H1 (cell line): Measurements from ENCODE around the gene UFC1. TPM values are rescaled to one million over a fixed set of nuclear protein-coding genes. Genes with fewer than 3 reads are reported as not detected.

Experiments
- CTCF ChIA-PET: fragments of 300-600 bp; sonication (Branson Sonifier 250); formaldehyde crosslinking; loops from one replicate; lab custom pipeline; 2021; ENCODE audit not compliant: partially characterized antibody; lab: Charles Lee
- POLR2A ChIA-PET: fragments of 300-600 bp; sonication (Branson Sonifier 250); formaldehyde crosslinking; loops from one replicate; lab custom pipeline; 2021; ENCODE audit warnings: inconsistent platforms; ENCODE audit not compliant: partially characterized antibody; lab: Charles Lee
- DNase-seq, 2 experiments: peaks; one replicate each; pipeline versions ENCODE4 v3.0.0 to v3.0.0-alpha.2; 2010 to 2022; ENCODE audit warnings: low spot score in 2 of 2, low read depth in 1 of 2, mixed read lengths in 1 of 2
- FAIRE-seq: peaks from 2 replicates; lab custom pipeline; 2011; peaks lifted over from hg19 to GRCh38; lab: Jason Lieb, UNC
- H2AFZ ChIP-seq: 2 replicates; pipeline ENCODE4 v1.8.1; 2012; ENCODE audit warnings: low read length, inconsistent platforms
- H2AK5ac ChIP-seq: 2 replicates; pipeline ENCODE4 v1.6.1; 2013; ENCODE audit warnings: low read depth, low read length
- H2BK120ac ChIP-seq: replicated peaks from 2 replicates; pipeline ENCODE3; 2013; ENCODE audit warnings: low read depth, low read length, inconsistent platforms
- H2BK12ac ChIP-seq: 2 replicates; pipeline ENCODE4 v1.6.1; 2013; ENCODE audit warnings: low read depth, low read length
- H2BK15ac ChIP-seq: 2 replicates; pipeline ENCODE4 v1.6.1; 2013; ENCODE audit warnings: low read length
- H2BK20ac ChIP-seq: 2 replicates; pipeline ENCODE4 v1.6.1; 2013; ENCODE audit warnings: low read length
- H2BK5ac ChIP-seq: 2 replicates; pipeline ENCODE4 v1.6.1; 2013; ENCODE audit warnings: low read depth, low read length
- H3K14ac ChIP-seq: 2 replicates; pipeline ENCODE4 v1.6.1; 2013; ENCODE audit warnings: inconsistent platforms; ENCODE audit not compliant: insufficient read length
- H3K18ac ChIP-seq: 2 replicates; pipeline ENCODE4 v1.6.1; 2013; ENCODE audit warnings: low read length; ENCODE audit errors: extremely low read depth
- H3K23ac ChIP-seq: 2 replicates; pipeline ENCODE4 v1.6.1; 2013; ENCODE audit warnings: inconsistent platforms; ENCODE audit not compliant: insufficient read length
- H3K23me2 ChIP-seq: 2 replicates; pipeline ENCODE4 v1.6.1; 2013; ENCODE audit warnings: low read depth, low read length
- H3K27ac ChIP-seq: 2 replicates; pipeline ENCODE4 v1.6.1; 2011; ENCODE audit warnings: low read depth, low read length, inconsistent platforms
- H3K27me3 ChIP-seq, 4 experiments: replicated peaks in 1 of 4; 1 replicate in 1 of 4; 2 replicates in 3 of 4; pipeline versions ENCODE4 v1.6.1 to v1.8.1; 2011 to 2013; ENCODE audit warnings: low read length in 3 of 4, mild to moderate bottlenecking in 3 of 4, inconsistent platforms in 2 of 4, mixed read lengths in 2 of 4, moderate library complexity in 1 of 4; ENCODE audit not compliant: control insufficient read depth in 3 of 4, insufficient read depth in 3 of 4; ENCODE audit errors: extremely low read depth in 1 of 4
- H3K36me3 ChIP-seq, 4 experiments: 2 replicates each; pipeline versions ENCODE4 v1.6.1 to v1.8.1; 2011 to 2013; ENCODE audit warnings: mild to moderate bottlenecking in 4 of 4, low read length in 3 of 4, moderate library complexity in 2 of 4, control low read depth in 1 of 4, inconsistent platforms in 1 of 4; ENCODE audit not compliant: insufficient read depth in 4 of 4, control insufficient read depth in 2 of 4
- H3K4ac ChIP-seq: replicated peaks from 2 replicates; pipeline ENCODE3; 2013; ENCODE audit warnings: low read length, low read depth, mixed read lengths, inconsistent platforms; ENCODE audit not compliant: insufficient read length
- H3K4me1 ChIP-seq, 4 experiments: replicated peaks in 1 of 4; 1 replicate in 1 of 4; 2 replicates in 3 of 4; pipeline versions ENCODE4 v1.6.1 to v1.8.1; 2011 to 2013; ENCODE audit warnings: low read length in 3 of 4, inconsistent platforms in 2 of 4, mixed read lengths in 1 of 4; ENCODE audit not compliant: insufficient read depth in 4 of 4, control insufficient read depth in 3 of 4
- H3K4me2 ChIP-seq, 2 experiments: 2 replicates each; pipeline versions ENCODE4 v1.6.1 to v1.8.1; 2011 to 2013; ENCODE audit warnings: low read depth in 2 of 2, low read length in 2 of 2, control low read depth in 1 of 2, inconsistent platforms in 1 of 2, mild to moderate bottlenecking in 1 of 2; ENCODE audit not compliant: insufficient read depth in 1 of 2
- H3K4me3 ChIP-seq, 4 experiments: fragments of 200-600, 300-600 bp in 1 of 4; sonication (generic), shearing (Covaris generic), sonication (Bioruptor Twin) in 1 of 4; 2 replicates each; pipeline versions ENCODE4 v1.5.1 to v1.8.1; 2011 to 2016; ENCODE audit warnings: low read length in 4 of 4, low read depth in 3 of 4, control low read depth in 2 of 4, inconsistent platforms in 2 of 4, mild to moderate bottlenecking in 2 of 4, mixed read lengths in 1 of 4, moderate library complexity in 1 of 4; ENCODE audit not compliant: insufficient read depth in 2 of 4; ENCODE audit errors: extremely low read depth in 1 of 4
- H3K56ac ChIP-seq: replicated peaks from 2 replicates; pipeline ENCODE3; 2013; ENCODE audit warnings: low read depth, mild to moderate bottlenecking, mixed read lengths, low read length, inconsistent platforms; ENCODE audit not compliant: insufficient read length
- H3K79me1 ChIP-seq: 2 replicates; pipeline ENCODE4 v1.6.1; 2013; ENCODE audit warnings: low read depth, low read length, control low read depth
- H3K79me2 ChIP-seq, 2 experiments: 2 replicates each; pipeline versions ENCODE4 v1.6.1 to v1.8.1; 2012 to 2013; ENCODE audit warnings: low read length in 2 of 2, mild to moderate bottlenecking in 2 of 2, inconsistent platforms in 1 of 2; ENCODE audit not compliant: insufficient read depth in 2 of 2, control insufficient read depth in 1 of 2
- H3K9ac ChIP-seq, 4 experiments: replicated peaks in 1 of 4; 1 replicate in 1 of 4; 2 replicates in 3 of 4; pipeline versions ENCODE4 v1.6.1 to v1.8.1; 2011 to 2013; ENCODE audit warnings: low read depth in 3 of 4, low read length in 3 of 4, control low read depth in 2 of 4, mild to moderate bottlenecking in 2 of 4, moderate library complexity in 2 of 4, inconsistent platforms in 1 of 4; ENCODE audit errors: extremely low read depth in 1 of 4
- H3K9me3 ChIP-seq, 2 experiments: 2 replicates each; pipeline versions ENCODE4 v1.6.1 to v1.8.1; 2012 to 2013; ENCODE audit warnings: mild to moderate bottlenecking in 2 of 2, moderate library complexity in 2 of 2, control low read depth in 1 of 2, inconsistent platforms in 1 of 2, low read depth in 1 of 2, low read length in 1 of 2, mixed read lengths in 1 of 2; ENCODE audit not compliant: insufficient read depth in 2 of 2
- H4K20me1 ChIP-seq, 2 experiments: replicated peaks in 1 of 2; 2 replicates each; pipeline versions ENCODE3 to v1.8.1; 2011 to 2013; ENCODE audit warnings: inconsistent platforms in 2 of 2, low read length in 2 of 2, mild to moderate bottlenecking in 1 of 2; ENCODE audit not compliant: insufficient read depth in 2 of 2, control insufficient read depth in 1 of 2
- H4K5ac ChIP-seq: 2 replicates; pipeline ENCODE4 v1.6.1; 2013; ENCODE audit warnings: low read length, low read depth, mixed read lengths, inconsistent platforms; ENCODE audit not compliant: insufficient read length
- H4K8ac ChIP-seq: 2 replicates; pipeline ENCODE4 v1.8.0; 2013; ENCODE audit warnings: mild to moderate bottlenecking, moderate library complexity, low read length, inconsistent platforms; ENCODE audit not compliant: insufficient read depth; ENCODE audit errors: extremely low read depth
- H4K91ac ChIP-seq: replicated peaks from 2 replicates; pipeline ENCODE3; 2013; ENCODE audit warnings: low read length, mixed read lengths, inconsistent platforms; ENCODE audit not compliant: insufficient read length
- GABPA ChIP-seq: IDR thresholded peaks from 2 replicates; pipeline ENCODE4 v1.6.1; 2011; ENCODE audit warnings: mild to moderate bottlenecking, low read length, moderate library complexity, borderline replicate concordance; ENCODE audit not compliant: insufficient read depth
- KDM5A ChIP-seq: fragments of 200-600 bp; IDR thresholded peaks from 2 replicates; pipeline ENCODE4 v1.7.1; 2012; ENCODE audit warnings: mild to moderate bottlenecking, low read length, inconsistent platforms, mixed read lengths
- NRF1 ChIP-seq: IDR thresholded peaks from 2 replicates; pipeline ENCODE4 v1.6.1; 2011; ENCODE audit warnings: mild to moderate bottlenecking, low read depth, low read length, improper control_type of control experiment
- POU5F1 ChIP-seq: IDR thresholded peaks from 2 replicates; pipeline ENCODE4 v1.6.1; 2011; ENCODE audit warnings: low read depth, mild to moderate bottlenecking, low read length, moderate library complexity
- TEAD4 ChIP-seq: IDR thresholded peaks from 2 replicates; pipeline ENCODE4 v1.6.1; 2012; ENCODE audit warnings: low read depth, low read length, inconsistent platforms, mixed read lengths
- WGBS, 2 experiments: shearing (Covaris generic) in 1 of 2; methylation state at CpG; one replicate each; pipeline versions ENCODE4 v1.1.6 to v1.1.7; 2013 to 2015; ENCODE audit warnings: low lambda C conversion rate in 2 of 2, mixed read lengths in 2 of 2, inconsistent platforms in 1 of 2, low coverage in 1 of 2, missing lambda C conversion rate in 1 of 2; ENCODE audit not compliant: insufficient replicate concordance in 2 of 2, insufficient coverage in 1 of 2, insufficient read length in 1 of 2; ENCODE audit errors: extremely low coverage in 1 of 2, missing lambda C conversion rate in 1 of 2; 5-methylcytosine and 5-hydroxymethylcytosine counted together
- polyA plus RNA-seq, 7 experiments: library from polyadenylated mRNA; depleted of rRNA in 3 of 7; stranded (reverse) in 5 of 7; unstranded in 2 of 7; fragments of >200 nt in 5 of 7; fragments of 200-250 nt in 2 of 7; gene quantifications; 1 replicate in 5 of 7; 2 replicates in 1 of 7; 4 replicates in 1 of 7; pipeline versions ENCODE4 v1.2.1 to v1.2.3, GENCODE V29; 2011 to 2013; ENCODE audit warnings: missing spikeins in 2 of 7, mixed read lengths in 2 of 7
- total RNA-seq: library from RNA; stranded (reverse); fragmentation: NEBNext Ultra II Directional; extraction: Animal tissue kit (Norgen Biotek cat#: 25700); gene quantifications from 2 replicates; pipeline ENCODE4 v1.2.1, GENCODE V29; 2021
- TF ChIP-seq, protein P1 (sequence below): IDR thresholded peaks from 2 replicates; pipeline ENCODE4 v1.6.1; 2012; ENCODE audit warnings: low read length, inconsistent platforms

Gene UFC1
- total and polyA plus RNA-seq, 2 of the 8 experiments (the other 6 are each of a cell fraction or from before 2014, with no cell fraction given) = 67.8 to 102 TPM

DNA sequence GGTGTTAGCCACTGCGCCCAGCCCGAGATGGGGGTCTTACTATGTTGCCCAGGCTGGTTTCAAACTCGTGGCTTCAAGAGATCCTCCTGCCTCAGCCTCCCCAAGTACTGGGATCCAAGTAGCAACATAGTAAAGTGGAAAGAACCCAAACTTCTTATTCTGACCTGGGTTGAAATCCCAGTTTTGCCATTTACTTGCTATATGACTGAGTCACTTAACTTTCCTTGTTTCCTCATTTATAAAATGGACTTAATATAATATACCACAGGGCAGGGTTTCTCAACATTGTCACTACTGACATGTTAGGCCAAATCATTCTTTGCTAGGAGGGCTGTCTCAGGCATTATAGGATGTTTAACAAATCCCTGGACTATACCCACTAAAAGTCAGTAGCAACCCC is 42.7 kb upstream of the UFC1 start:
- no peak overlapping the region for H2BK5ac ChIP-seq
- H2BK20ac ChIP-seq = no peak overlapping the region
- H3K9me3 ChIP-seq = no peaks in the 10 kb centered on the region
- DNase-seq (no peak), FAIRE-seq (no peak)
- no peak overlapping the region for H3K4me3 ChIP-seq
- peaks cover 0 to 1% of the 10 kb centered on the region in 2 experiments for H4K20me1 ChIP-seq
- H3K79me1 ChIP-seq = peaks cover 6% of the 10 kb centered on the region
- no peak overlapping the region for H3K4me2 ChIP-seq
- TF ChIP-seq KDM5A = no peak
- TF ChIP-seq TEAD4 = no peak
- TF ChIP-seq NRF1 = no peak
- TF ChIP-seq, protein P1, sequence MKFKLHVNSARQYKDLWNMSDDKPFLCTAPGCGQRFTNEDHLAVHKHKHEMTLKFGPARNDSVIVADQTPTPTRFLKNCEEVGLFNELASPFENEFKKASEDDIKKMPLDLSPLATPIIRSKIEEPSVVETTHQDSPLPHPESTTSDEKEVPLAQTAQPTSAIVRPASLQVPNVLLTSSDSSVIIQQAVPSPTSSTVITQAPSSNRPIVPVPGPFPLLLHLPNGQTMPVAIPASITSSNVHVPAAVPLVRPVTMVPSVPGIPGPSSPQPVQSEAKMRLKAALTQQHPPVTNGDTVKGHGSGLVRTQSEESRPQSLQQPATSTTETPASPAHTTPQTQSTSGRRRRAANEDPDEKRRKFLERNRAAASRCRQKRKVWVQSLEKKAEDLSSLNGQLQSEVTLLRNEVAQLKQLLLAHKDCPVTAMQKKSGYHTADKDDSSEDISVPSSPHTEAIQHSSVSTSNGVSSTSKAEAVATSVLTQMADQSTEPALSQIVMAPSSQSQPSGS = no peak
- TF ChIP-seq POU5F1 = no peak
- no peak for TF ChIP-seq GABPA
- ChIA-PET CTCF (no interaction called here), POLR2A (no interaction called here)
- no peak overlapping the region for H3K23ac ChIP-seq
- no peak overlapping the region for H3K27ac ChIP-seq
- H2AK5ac ChIP-seq = no peak overlapping the region
- no peak overlapping the region for H3K18ac ChIP-seq
- no peak overlapping the region for H3K14ac ChIP-seq
- H4K5ac ChIP-seq = no peak overlapping the region
- H2BK120ac ChIP-seq = no peak overlapping the region
- no peak overlapping the region for H4K8ac ChIP-seq
- H3K9ac ChIP-seq = no peak overlapping the region
- no peak overlapping the region for H2BK15ac ChIP-seq
- H3K36me3 ChIP-seq = peaks cover 0 to 3% (median 0%) of the 10 kb centered on the region in 4 experiments; a peak in 1 of 8 replicates
- no peak overlapping the region for H2AFZ ChIP-seq
- no peaks in the 10 kb centered on the region for H3K4me1 ChIP-seq
- no peak overlapping the region for H4K91ac ChIP-seq
- H3K4ac ChIP-seq = no peak overlapping the region
- H2BK12ac ChIP-seq = no peak overlapping the region
- 90% methylated on average over 3 of the region's 3 CpGs; no CpG with 5 or more reads in 1 of the 2 experiments for WGBS, 2 experiments
- H3K23me2 ChIP-seq = no peaks in the 10 kb centered on the region
- H3K79me2 ChIP-seq = peaks cover 4 to 57% of the 10 kb centered on the region in 2 experiments; a peak in 3 of 4 replicates
- no peak overlapping the region for H3K56ac ChIP-seq
- no peaks in the 10 kb centered on the region for H3K27me3 ChIP-seq
